ENCODE results near the gene TAF15. TPM values are rescaled to one million over a fixed set of nuclear protein-coding genes. Genes with fewer than 3 reads are reported as not detected.

The TAF15 gene
- 10 to 100 TPM; 54.2 to 95.9 TPM for total RNA-seq
- 100 to 1,000 TPM; 203 to 217 TPM for polyA plus RNA-seq (ENCODE audit: insufficient read length in 2 of 2)
- long read RNA-seq, donor 1, transcript TAF15-213 (7 exons, 760 nt): major isoform, 6 of 55 reads
- long read RNA-seq, donor 1, transcript TAF15-215 (16 exons, 2,191 nt): minor isoform, 5 of 55 reads
- long read RNA-seq, donor 1, partial matches to known transcripts: 40 of 55 reads
- long read RNA-seq, donor 1, other reads (novel, unspliced or antisense): 0 of 55 reads
- long read RNA-seq, donor 2, partial matches to known transcripts: 34 of 43 reads
- long read RNA-seq, donor 2, other reads (novel, unspliced or antisense): 5 of 43 reads
- long read RNA-seq, donor 3, transcript TAF15-215 (16 exons, 2,191 nt): major isoform, 6 of 79 reads
- long read RNA-seq, donor 3, partial matches to known transcripts: 63 of 79 reads
- long read RNA-seq, donor 3, other reads (novel, unspliced or antisense): 5 of 79 reads
- long read RNA-seq, donor 4, partial matches to known transcripts: 72 of 77 reads
- long read RNA-seq, donor 4, other reads (novel, unspliced or antisense): 0 of 77 reads

DNA sequence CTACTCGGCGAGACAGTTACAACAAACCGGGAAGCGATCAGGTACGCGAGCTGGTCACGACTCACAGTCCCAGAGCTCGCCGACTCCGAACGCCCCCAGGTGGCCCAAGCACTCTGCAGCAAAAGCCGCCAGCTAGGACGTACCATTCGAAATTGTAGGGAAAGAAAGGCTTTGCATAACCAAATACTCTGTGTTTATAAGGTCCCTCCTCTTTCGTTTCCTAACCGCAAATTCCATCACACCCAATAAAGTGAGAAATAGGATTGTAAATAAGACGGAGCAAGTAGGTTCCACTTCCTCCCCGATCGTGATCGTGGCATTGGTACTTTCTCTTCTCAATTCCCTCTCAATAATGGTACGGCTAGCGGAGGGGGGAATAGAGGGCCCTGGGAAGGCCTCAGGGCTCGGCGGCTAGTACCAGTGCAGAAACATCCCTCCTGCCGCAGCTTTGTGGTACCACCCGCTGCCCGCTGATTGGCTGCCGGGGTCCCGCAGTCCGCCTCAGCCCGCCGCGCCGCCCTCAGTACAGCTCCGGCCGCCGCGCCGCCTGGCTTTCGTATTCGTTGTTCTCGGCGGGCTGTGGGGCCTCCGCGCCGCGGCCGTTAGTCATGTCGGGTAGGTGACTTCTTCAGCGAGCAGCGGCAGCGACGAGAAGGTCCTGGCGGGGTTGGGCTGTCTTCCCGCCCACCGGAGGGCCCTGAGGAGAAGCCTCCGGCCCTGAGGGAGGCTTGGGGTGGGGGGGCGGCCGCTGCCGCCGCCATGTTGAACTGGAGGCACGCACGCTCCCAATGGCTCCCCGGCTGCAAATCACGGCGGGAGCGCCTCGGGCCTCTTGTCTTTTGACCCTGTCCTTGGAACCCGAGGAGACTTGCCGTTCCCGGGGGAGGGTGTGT lies at the start of gene TAF15:
TAF15 (plus strand) TSS at position 523 of the 893 bp plus-strand sequence; CDS start at position 609, 86 bp downstream.
- Histone ChIP-seq H3K27me3 (ENCODE audit: control insufficient read depth, insufficient read depth, low read length) (no peaks in the 10 kb centered on the region), H3K9me3 (ENCODE audit: control insufficient read depth, insufficient read depth, low read length) (no peaks in the 10 kb centered on the region), H3K36me3 (ENCODE audit: control insufficient read depth, insufficient read depth, low read length) (no peaks in the 10 kb centered on the region), H3K4me1 (ENCODE audit: control insufficient read depth, insufficient read depth, low read length) (peaks cover 9% of the 10 kb centered on the region), H3K4me3 (ENCODE audit: low read depth, low read length) (peak within 1 kb of the TSS; percentile 94), H3K27ac (ENCODE audit: low read depth, low read length) (peak within 1 kb of the TSS; percentile 98)
- WGBS (ENCODE audit: insufficient coverage): under 1% methylated on average over 57 of the region's 71 CpGs
- peak; percentile 96 to 100 (median 98) for DNase-seq (ENCODE audit: low read depth in 4 of 6, low spot score in 6 of 6)

DNA sequence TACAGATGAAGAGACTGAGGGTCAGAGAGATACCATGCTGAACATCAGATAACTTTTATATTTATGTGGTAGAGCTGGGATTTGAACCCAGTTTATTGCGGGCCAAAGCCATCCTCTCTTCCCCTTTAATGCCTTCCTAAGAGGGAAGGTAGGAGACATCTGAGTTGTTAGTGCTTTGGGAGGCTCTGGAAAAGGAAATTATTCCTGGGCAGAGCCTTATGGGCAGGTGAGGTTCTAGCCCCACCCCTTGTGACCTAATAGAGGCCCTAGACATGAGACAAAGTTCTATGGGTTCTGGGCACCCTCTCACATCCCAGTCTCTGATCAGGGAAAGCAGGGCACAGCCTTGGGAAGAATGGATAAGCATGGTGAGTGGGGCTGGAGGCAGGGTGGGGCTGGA lies 48.7 kb upstream of the TAF15 start, which contains the start of gene C17orf50:
C17orf50 (plus strand) TSS at position 301 of the 400 bp plus-strand sequence; CDS start at position 356, 55 bp downstream.
- no peaks in the 10 kb centered on the region for H3K9me3 ChIP-seq (ENCODE audit: control insufficient read depth, insufficient read depth, low read length)
- H3K27ac ChIP-seq (ENCODE audit: low read depth, low read length): no peak within 1 kb of the TSS
- no CpG with 5 or more reads among the region's 1 CpG for WGBS (ENCODE audit: insufficient coverage)
- H3K27me3 ChIP-seq (ENCODE audit: control insufficient read depth, insufficient read depth, low read length): no peaks in the 10 kb centered on the region
- no peak within 1 kb of the TSS for H3K4me3 ChIP-seq (ENCODE audit: low read depth, low read length)
- peaks cover 19% of the 10 kb centered on the region for H3K4me1 ChIP-seq (ENCODE audit: control insufficient read depth, insufficient read depth, low read length)
- H3K36me3 ChIP-seq (ENCODE audit: control insufficient read depth, insufficient read depth, low read length): no peaks in the 10 kb centered on the region
- DNase-seq (ENCODE audit: low read depth in 4 of 6, low spot score in 6 of 6): no peak

DNA sequence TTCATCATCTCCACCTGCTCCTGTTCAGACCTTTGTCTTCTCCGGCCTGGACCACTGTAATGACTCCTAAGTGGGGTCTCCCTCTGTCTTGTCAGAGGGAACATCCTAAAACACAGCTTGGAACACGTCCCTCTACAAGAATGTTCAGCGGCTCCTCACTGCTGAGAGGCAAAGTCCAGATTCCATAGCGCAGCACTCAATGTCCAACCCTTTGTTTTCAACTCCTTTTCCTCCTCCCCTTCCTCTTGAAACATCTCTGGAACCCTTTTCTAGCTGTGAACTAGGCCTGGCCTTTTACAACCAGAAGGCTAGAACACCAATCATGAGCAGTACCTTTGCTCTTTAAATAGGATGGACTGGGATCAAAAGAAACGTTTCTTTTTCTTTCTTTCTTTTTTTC lies 47.7 kb upstream of the TAF15 start:
- peaks cover 4% of the 10 kb centered on the region for H3K36me3 ChIP-seq (ENCODE audit: control insufficient read depth, insufficient read depth, low read length)
- H3K27ac ChIP-seq (ENCODE audit: low read depth, low read length): no peak overlapping the region
- WGBS (ENCODE audit: insufficient coverage): 91% methylated on average over 5 of the region's 5 CpGs
- peaks cover 29% of the 10 kb centered on the region for H3K4me1 ChIP-seq (ENCODE audit: control insufficient read depth, insufficient read depth, low read length)
- H3K4me3 ChIP-seq (ENCODE audit: low read depth, low read length): no peak overlapping the region
- DNase-seq (ENCODE audit: low read depth in 4 of 6, low spot score in 6 of 6): no peak
- no peaks in the 10 kb centered on the region for H3K9me3 ChIP-seq (ENCODE audit: control insufficient read depth, insufficient read depth, low read length)
- no peaks in the 10 kb centered on the region for H3K27me3 ChIP-seq (ENCODE audit: control insufficient read depth, insufficient read depth, low read length)

DNA sequence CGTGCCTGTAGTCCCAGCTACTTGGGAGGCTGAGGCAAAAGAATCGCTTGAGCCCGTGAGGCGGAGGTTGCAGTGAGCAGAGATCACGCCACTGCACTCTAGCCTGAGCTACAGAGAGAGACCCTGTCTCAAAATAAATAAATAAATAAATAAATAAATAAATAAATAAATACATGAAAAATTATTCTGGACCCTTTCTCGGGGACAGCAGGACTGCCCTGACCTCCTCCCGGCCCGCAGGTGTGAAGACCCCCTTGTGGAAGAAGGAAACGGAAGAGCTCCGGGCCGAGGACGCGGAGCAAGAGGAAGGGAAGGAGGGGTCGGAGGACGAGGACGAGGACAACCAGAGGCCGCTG lies 45.5 kb upstream of the TAF15 start:
- no peaks in the 10 kb centered on the region for H3K9me3 ChIP-seq (ENCODE audit: control insufficient read depth, insufficient read depth, low read length)
- WGBS (ENCODE audit: insufficient coverage): 13% methylated on average over 12 of the region's 17 CpGs
- H3K27me3 ChIP-seq (ENCODE audit: control insufficient read depth, insufficient read depth, low read length): no peaks in the 10 kb centered on the region
- no peak for DNase-seq (ENCODE audit: low read depth in 4 of 6, low spot score in 6 of 6)
- H3K4me3 ChIP-seq (ENCODE audit: low read depth, low read length): peak overlapping the region; percentile 54
- H3K27ac ChIP-seq (ENCODE audit: low read depth, low read length): no peak overlapping the region
- peaks cover 32% of the 10 kb centered on the region for H3K4me1 ChIP-seq (ENCODE audit: control insufficient read depth, insufficient read depth, low read length)
- peaks cover 9% of the 10 kb centered on the region for H3K36me3 ChIP-seq (ENCODE audit: control insufficient read depth, insufficient read depth, low read length)

DNA sequence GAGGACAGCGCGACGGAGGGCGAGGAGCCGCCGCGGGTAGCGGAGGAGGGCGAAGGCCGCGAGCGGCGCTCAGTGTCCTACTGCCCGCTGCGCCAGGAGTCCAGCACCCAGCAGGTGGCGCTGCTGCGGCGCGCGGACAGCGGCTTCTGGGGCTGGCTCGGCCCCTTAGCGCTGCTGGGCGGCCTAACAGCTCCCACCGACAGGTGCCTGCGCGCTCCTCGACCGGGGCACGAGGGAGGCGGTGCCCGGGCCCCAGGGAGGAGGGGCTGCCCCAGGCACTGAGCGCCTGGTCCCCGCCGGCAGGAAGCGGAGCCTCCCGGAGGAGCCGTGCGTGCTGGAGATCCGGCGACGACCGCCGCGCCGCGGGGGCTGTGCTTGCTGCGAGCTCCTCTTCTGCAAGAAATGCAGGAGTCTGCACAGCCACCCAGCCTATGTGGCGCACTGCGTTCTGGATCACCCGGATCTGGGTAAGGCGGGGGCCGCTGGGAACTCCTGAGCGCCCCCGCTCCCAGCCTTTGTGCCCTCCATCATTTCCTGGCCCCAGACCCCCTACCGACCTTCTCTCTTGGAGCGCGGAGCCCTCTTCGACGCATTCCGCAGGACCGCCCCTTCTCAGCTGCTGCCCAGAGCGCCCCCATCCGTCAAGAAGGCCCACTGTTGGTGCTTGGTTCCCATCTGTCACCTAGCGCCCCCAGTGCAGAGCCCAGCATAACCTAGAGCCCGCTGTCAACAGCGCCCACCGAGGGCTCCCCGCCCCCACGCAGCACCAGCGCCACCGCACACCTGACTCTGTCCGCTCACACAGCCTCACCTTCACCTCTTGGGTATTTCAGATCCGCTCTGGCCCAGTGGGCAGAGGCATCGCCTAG lies 44.9 kb upstream of the TAF15 start:
- H3K27ac ChIP-seq (ENCODE audit: low read depth, low read length): peak overlapping the region; percentile 61
- peak; percentile 63 to 96 (median 85) for DNase-seq (ENCODE audit: low read depth in 4 of 6, low spot score in 6 of 6)
- H3K4me1 ChIP-seq (ENCODE audit: control insufficient read depth, insufficient read depth, low read length): peaks cover 32% of the 10 kb centered on the region
- peak overlapping the region; percentile 54 for H3K4me3 ChIP-seq (ENCODE audit: low read depth, low read length)
- H3K9me3 ChIP-seq (ENCODE audit: control insufficient read depth, insufficient read depth, low read length): no peaks in the 10 kb centered on the region
- 4% methylated on average over 75 of the region's 75 CpGs for WGBS (ENCODE audit: insufficient coverage)
- H3K27me3 ChIP-seq (ENCODE audit: control insufficient read depth, insufficient read depth, low read length): no peaks in the 10 kb centered on the region
- peaks cover 9% of the 10 kb centered on the region for H3K36me3 ChIP-seq (ENCODE audit: control insufficient read depth, insufficient read depth, low read length)

DNA sequence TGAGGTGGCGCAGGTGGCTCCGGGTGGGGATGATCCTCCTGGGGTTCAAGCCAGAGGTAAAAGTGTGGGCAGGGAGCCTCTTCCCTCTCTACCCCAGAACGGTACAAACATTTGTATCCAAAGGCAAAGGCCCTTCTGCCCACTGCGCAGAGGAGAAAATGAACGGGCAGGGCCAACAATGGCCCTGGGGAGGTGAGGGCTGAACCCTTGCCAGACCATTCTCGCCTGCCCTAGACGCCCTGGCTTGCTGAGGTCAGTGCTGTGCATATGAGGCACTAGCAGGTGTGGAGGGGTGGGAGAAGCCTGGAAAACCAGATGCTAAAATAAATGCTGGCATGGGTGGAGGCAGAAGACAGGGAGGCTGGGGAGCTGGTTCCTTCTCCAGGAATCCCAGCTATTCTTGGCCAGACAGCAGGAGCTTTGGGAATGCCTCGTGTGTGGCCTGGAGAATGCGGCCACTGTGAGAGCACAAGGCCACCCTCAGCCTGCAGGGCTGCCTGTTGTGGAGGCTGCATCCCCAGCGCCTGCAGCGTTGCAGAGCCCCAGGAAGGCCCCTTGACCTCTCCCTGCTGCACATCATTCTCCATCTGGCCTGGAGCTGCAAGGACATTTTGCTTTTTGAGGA lies 44.1 kb upstream of the TAF15 start:
- DNase-seq (ENCODE audit: low read depth in 4 of 6, low spot score in 6 of 6): no peak
- peaks cover 9% of the 10 kb centered on the region for H3K36me3 ChIP-seq (ENCODE audit: control insufficient read depth, insufficient read depth, low read length)
- peaks cover 32% of the 10 kb centered on the region for H3K4me1 ChIP-seq (ENCODE audit: control insufficient read depth, insufficient read depth, low read length)
- H3K9me3 ChIP-seq (ENCODE audit: control insufficient read depth, insufficient read depth, low read length): no peaks in the 10 kb centered on the region
- no peak overlapping the region for H3K27ac ChIP-seq (ENCODE audit: low read depth, low read length)
- no peaks in the 10 kb centered on the region for H3K27me3 ChIP-seq (ENCODE audit: control insufficient read depth, insufficient read depth, low read length)
- WGBS (ENCODE audit: insufficient coverage): 64% methylated on average over 7 of the region's 11 CpGs
- H3K4me3 ChIP-seq (ENCODE audit: low read depth, low read length): no peak overlapping the region

DNA sequence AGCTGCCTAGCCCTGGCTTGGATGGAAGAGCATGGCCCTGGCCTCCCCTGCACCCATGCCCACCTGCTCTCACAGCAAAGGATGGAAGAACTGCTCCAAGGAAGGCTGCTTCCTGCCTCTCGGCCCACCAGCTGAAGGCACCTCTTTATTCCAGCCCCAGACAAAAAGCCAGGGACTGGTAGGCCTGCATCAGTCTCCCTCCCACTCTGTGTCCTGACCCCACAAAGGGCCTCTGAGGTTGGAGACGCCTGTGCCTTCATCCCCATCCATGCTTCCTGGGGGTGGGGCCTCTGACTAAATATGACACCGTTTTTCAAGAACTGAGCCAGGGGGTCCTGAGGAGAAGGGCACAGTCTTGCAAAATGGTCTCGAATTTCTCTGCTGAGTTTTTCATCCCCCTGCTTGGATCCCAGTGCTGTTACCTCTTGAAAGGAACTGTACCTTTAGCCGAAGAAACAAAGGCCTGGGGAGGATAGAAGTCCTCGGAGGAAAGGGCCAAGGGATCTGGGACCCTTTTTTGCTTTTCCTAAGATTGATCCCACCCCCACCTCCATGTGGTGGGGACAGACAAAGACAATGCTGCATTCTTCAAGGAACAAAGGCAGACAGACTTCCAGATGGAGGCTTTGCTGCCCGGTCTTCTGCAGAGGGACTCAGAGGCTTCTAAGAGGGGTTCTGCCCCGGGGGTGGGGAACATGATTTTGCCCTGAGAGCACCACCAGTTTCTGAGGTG lies 43.4 kb upstream of the TAF15 start:
- no peak overlapping the region for H3K4me3 ChIP-seq (ENCODE audit: low read depth, low read length)
- no peak for DNase-seq (ENCODE audit: low read depth in 4 of 6, low spot score in 6 of 6)
- H3K4me1 ChIP-seq (ENCODE audit: control insufficient read depth, insufficient read depth, low read length): peaks cover 32% of the 10 kb centered on the region
- no peak overlapping the region for H3K27ac ChIP-seq (ENCODE audit: low read depth, low read length)
- H3K27me3 ChIP-seq (ENCODE audit: control insufficient read depth, insufficient read depth, low read length): no peaks in the 10 kb centered on the region
- WGBS (ENCODE audit: insufficient coverage): 52% methylated on average over 8 of the region's 8 CpGs
- no peaks in the 10 kb centered on the region for H3K9me3 ChIP-seq (ENCODE audit: control insufficient read depth, insufficient read depth, low read length)
- H3K36me3 ChIP-seq (ENCODE audit: control insufficient read depth, insufficient read depth, low read length): peaks cover 9% of the 10 kb centered on the region

DNA sequence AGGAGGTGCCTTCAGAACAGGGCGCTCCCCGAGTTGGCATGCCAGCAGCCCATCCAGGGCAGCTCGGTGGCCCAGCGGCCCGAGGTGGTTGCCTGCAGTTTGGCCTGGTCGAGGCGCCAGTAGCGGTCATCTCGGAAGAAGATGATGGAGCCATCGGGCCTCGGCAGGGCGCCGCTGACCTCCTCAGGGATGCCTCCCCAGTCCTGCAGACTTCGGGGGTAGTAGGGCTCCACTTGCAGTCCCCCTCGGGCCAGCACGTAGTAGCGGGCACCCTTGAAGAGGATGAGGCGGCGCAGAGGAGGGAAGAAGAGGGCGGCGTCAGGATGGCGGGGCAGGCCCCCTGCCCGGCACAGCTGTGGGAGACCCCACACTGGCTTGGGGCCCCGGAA lies 42.8 kb upstream of the TAF15 start:
- H3K36me3 ChIP-seq (ENCODE audit: control insufficient read depth, insufficient read depth, low read length): peaks cover 9% of the 10 kb centered on the region
- no peaks in the 10 kb centered on the region for H3K9me3 ChIP-seq (ENCODE audit: control insufficient read depth, insufficient read depth, low read length)
- no peak for DNase-seq (ENCODE audit: low read depth in 4 of 6, low spot score in 6 of 6)
- H3K27me3 ChIP-seq (ENCODE audit: control insufficient read depth, insufficient read depth, low read length): no peaks in the 10 kb centered on the region
- WGBS (ENCODE audit: insufficient coverage): 85% methylated on average over 23 of the region's 24 CpGs
- H3K27ac ChIP-seq (ENCODE audit: low read depth, low read length): no peak overlapping the region
- H3K4me3 ChIP-seq (ENCODE audit: low read depth, low read length): no peak overlapping the region
- H3K4me1 ChIP-seq (ENCODE audit: control insufficient read depth, insufficient read depth, low read length): peaks cover 32% of the 10 kb centered on the region

Data from spinal cord (tissue), 10 donors.